OCI-LY1 (cell line): Measurements from ENCODE around the gene CHST7.

Source experiments
- EZH2 ChIP-seq: fragments of 200-600 bp; sonication (generic), shearing (Covaris generic); IDR thresholded peaks from 2 replicates; pipeline ENCODE4 v1.8.0; 2017; ENCODE audit warnings: borderline replicate concordance, mixed run types, mild to moderate bottlenecking, antibody characterized with exemption, low read length, moderate library complexity, mixed read lengths
- TF ChIP-seq, protein P1 (sequence below): fragments of 200-600 bp; sonication (generic), shearing (Covaris generic); IDR thresholded peaks from 2 replicates; pipeline ENCODE4 v1.5.1; 2017; ENCODE audit warnings: mild to moderate bottlenecking, antibody characterized with exemption, low read length, moderate library complexity, mixed read lengths

DNA sequence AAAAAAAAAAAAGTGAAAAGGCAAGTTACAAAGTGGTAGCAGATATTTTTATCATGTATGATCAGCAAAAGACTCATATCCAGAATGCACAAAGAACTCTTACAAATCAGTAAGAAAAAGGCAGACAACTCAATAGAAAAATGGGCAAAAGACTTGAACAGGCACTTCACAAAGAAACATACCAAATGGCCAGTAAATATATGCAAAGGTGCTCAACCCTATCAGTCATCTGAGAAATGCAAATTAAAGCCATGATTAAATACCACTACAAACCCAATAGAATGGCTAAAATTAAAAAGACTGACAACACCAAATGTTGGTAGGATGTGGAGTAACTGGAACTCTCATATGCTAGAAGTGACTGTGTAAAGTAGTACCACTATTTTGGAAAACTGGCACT, 45.4 kb downstream of the CHST7 start:
- TF ChIP-seq, protein P1, sequence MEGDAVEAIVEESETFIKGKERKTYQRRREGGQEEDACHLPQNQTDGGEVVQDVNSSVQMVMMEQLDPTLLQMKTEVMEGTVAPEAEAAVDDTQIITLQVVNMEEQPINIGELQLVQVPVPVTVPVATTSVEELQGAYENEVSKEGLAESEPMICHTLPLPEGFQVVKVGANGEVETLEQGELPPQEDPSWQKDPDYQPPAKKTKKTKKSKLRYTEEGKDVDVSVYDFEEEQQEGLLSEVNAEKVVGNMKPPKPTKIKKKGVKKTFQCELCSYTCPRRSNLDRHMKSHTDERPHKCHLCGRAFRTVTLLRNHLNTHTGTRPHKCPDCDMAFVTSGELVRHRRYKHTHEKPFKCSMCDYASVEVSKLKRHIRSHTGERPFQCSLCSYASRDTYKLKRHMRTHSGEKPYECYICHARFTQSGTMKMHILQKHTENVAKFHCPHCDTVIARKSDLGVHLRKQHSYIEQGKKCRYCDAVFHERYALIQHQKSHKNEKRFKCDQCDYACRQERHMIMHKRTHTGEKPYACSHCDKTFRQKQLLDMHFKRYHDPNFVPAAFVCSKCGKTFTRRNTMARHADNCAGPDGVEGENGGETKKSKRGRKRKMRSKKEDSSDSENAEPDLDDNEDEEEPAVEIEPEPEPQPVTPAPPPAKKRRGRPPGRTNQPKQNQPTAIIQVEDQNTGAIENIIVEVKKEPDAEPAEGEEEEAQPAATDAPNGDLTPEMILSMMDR, result no peak
- no peak for TF ChIP-seq EZH2
